Prostate gland (tissue), 2 donors: ENCODE data around the gene FSTL5.

Source experiments
- POLR2A ChIP-seq: fragments of 450-650 bp; IDR thresholded peaks from one replicate; pipeline ENCODE4 v1.6.1; 2016; ENCODE audit warnings: antibody characterized with exemption, mild to moderate bottlenecking
- TF ChIP-seq, protein P1 (sequence below), 4 experiments: fragments of 200-600 bp in 2 of 4; fragments of 450-650 bp in 2 of 4; sonication (generic) in 2 of 4; IDR thresholded peaks; 1 replicate in 3 of 4; 2 replicates in 1 of 4; pipeline ENCODE4 v1.5.1; 2016 to 2019; ENCODE audit warnings: antibody characterized with exemption in 4 of 4, mild to moderate bottlenecking in 2 of 4, moderate library complexity in 2 of 4

DNA sequence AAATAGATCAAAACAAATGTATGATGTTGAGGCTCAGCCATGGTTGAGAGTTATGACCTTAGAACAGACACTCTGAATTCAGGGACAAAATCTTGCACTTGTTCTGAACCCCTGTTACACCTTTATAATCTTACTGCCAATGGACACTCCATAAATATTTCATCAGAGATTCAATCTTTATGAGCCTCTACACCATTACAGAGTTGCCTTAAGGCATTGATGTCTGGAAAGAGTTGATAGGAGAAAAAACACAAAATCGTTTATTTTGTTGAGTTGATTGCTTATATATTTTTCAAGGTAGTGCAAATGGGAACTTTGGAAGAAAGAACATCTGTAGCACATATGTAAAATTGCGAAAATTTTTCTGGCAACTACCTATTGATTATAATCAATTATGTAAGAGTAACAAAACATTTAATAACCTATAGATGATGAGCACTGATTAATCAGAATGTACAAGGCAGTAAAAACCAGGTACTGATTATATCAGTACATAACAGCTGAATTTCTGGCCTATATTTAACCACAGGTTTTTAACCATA lies 568.5 kb downstream of the FSTL5 start:
- TF ChIP-seq, protein P1, sequence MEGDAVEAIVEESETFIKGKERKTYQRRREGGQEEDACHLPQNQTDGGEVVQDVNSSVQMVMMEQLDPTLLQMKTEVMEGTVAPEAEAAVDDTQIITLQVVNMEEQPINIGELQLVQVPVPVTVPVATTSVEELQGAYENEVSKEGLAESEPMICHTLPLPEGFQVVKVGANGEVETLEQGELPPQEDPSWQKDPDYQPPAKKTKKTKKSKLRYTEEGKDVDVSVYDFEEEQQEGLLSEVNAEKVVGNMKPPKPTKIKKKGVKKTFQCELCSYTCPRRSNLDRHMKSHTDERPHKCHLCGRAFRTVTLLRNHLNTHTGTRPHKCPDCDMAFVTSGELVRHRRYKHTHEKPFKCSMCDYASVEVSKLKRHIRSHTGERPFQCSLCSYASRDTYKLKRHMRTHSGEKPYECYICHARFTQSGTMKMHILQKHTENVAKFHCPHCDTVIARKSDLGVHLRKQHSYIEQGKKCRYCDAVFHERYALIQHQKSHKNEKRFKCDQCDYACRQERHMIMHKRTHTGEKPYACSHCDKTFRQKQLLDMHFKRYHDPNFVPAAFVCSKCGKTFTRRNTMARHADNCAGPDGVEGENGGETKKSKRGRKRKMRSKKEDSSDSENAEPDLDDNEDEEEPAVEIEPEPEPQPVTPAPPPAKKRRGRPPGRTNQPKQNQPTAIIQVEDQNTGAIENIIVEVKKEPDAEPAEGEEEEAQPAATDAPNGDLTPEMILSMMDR (IDR thresholded peaks at IDR 0.05) = no peak
- no peak for TF ChIP-seq POLR2A
